Measurements from ENCODE around the gene MAPK1.
"Not testable (repeated sequence)": the region's sequence is repeated elsewhere in the genome, so short reads cannot be mapped to it uniquely, and the experiment has no call there.

The MAPK1 gene

DNA sequence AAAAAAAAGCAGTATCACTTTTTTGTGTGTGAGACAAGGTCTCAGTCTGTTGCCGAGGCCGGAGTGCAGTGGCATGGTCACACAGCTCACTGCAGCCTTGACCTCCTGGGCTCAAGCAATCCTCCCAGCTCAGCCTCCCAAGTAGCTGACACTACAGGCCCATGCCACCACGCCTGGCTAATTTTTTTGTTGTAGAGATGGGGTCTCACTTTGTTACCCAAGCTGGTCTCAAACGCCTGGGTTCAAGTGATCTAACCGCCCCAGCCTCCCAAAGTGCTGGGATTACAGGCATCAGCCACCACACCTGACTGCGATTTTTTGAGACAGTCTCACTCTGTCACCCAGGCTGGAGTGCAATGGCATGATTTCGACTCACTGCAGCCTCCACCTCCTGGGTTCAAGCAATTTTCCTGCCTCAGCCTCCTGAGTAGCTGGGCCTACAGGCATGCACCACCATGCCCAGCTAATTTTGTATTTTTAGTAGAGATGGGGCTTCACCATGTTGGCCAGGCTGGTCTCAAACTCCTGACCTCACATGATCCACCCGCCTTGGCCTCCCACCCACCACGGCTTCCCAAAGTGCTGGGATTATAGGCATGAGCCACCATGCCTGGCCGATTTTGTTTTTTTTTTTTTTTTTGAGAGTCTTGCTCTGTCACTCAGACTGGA lies 147.1 kb downstream of the MAPK1 start:
- DNase-seq: not testable (repeated sequence)

DNA sequence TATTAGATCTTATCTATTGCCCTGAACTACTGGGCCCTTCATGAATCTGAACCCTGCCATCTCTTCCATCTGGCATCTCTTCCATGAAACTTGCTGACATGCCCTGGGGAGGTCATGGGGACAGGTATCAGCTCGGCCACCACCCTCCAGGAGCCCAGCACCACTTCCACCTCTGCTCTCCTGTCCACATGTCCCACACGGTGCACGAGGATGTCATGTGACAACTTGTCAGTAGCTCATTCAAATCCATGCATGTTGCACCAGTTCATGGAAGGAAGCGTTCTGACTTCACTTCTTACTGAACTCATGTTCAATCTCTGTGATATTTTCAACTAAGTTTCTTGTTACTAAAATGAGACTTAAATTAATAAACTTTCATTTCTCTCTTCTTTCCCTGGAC lies 148.4 kb downstream of the MAPK1 start:
- no peak for DNase-seq

DNA sequence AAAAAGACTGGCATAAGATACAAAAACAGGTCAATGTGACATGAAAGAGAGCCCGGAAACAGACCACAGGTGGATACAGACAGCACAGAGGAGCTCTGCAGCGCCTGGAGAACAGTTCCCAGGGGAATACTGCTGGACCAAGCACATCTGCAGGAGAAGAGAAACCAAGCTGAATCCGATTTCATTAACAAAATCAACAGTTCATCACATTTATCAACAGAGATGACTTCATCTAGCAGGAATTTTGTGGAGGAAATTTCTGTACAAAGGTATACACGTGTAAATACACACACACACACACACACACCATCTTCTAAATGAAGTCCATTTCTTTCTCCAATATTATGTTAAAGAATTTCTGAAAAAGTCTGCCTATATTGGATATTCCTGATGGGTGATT lies 148.9 kb downstream of the MAPK1 start:
- DNase-seq: no peak

DNA sequence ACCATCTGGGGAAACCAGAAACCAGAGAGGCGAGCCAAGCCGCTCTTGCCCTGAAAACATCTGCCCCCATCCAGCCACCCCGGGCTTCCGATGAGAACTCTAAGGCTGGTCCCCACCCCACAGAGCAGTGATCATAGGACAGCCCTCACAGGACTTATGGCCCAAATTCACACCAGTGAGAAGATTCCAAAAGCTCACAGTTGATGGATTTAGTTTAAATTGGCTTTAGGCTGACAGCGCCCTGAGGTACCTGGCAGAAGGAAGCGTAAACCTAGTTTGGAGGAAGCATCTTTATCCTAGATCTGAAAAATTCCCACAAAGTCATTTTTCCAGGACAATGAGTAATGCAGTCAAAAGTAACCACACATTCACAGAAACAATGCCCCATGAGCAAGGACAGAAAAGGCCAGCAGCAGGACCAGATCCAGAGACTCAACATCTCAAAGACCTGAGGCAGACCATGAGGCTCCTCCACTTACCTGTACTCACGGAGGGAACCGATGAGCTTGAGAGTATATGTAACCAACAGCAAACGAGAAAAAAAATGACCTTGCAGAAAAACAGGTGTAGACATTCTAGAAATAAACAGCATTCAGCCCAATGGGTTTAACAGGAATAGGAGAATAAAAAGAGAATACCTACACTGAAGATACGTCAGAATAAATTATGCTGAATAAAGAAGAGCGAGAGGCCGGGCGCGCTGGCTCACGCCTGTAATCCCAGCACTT lies 150.9 kb downstream of the MAPK1 start:
- not testable (repeated sequence) for DNase-seq

DNA sequence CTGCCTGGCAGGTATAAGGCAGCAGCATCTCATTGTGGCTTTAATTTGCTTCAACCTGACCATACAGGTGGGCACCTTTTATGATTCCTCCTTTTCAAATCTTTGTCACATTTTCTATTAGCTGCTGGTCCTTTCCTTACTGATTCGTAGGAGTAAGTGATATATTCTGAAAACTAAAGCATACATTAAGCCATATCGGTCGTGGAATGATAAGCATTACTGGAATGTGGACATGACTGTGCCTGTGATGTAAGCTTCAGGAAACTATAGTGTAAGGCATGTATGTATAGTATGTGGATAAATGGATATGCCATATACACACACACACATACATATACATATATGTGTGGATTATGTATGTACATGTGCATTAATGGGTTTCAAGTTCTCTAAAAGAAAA lies 152.7 kb downstream of the MAPK1 start:
- DNase-seq: no peak

DNA sequence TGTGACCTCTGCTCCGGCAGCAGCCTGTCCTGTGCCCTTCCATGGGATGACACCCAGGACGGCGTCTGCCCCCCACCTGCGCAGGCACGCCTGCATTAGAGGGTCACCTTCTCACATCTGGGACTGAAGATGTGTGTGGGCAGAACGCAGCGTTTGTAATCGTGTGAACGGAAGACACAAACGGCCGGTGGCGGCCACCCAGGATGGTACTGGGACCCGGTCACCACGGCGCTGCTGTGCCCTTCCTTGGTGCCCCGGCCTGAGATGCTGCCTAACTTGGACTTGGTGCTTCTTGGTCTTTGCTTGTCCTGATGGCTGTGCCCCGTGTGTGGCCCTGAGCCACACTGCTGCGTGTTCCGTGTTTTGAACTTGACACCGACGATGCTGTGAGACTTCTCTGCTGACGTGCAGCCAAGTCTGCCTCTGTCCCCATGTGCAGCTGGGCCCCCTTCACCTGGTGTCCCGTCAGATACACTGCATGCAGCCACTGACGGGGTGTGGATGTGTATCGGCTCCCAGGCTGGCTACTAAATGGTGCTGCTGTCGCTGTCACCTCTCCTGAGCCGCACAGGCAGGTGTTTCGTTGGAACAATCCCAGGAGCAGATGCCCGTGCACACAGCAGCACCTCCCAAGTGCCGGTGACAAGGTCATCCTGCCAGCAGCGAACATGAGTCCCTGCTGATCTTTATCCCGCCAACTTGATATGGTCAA lies 153.2 kb downstream of the MAPK1 start:
- no peak for DNase-seq

DNA sequence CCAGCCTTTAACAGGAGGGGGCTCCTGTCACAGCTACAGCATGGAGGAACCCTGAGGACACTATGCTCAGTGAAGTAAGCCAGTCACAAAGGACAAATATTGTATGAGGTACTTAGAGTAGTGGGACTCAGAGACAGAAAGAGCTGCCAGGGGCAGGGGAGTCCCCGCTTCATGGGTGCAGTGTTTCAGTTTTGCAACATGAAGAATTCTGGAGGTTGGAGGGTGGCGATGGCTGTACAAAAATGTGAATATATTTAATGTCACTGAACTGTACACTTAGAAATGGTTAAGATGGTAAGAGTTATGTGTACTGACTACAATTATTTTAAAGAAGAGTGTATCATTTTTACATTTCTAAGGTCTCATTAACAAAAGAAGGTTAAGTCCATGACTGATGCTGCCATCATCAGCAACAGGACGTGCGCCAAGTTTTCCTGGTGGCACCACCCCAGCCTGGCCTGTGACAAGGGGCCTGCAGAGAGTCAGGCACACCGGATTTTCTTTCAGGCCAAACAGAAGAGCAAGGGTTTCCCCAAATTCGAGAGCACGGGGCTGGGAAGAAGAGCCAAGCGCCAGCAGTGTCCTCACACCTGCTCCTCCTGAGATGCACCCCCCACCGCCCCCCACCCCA lies 153.9 kb downstream of the MAPK1 start:
- no peak for DNase-seq

DNA sequence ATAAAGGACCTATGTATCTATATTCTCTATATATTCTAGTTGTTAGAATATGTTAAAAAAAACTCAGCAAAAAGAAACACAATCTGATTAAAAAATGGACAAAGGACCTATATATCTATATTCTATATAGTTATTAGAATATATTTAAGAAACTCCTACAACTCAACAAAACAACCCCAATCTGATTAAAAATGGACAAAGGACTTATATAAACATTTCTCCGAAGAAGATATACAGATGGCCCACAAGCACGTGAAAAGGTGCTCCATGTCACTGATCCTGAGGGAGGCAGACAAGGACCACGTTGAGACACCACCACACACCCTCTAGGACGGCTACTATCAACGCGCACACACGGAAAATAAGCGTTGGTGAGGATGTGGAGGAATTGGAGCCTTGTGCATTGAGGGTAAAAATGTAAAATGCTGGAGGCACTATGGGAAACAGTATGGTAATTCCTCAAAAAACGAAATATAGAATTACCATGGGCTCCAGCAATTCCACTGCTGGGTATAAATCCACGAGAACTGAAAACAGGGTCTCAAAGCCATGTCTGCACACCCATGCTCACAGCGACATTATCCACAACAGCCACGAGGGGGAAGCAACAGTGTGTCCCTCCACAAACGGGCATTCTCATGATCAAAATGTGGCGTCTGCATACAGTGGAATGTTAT lies 154.6 kb downstream of the MAPK1 start:
- DNase-seq: peak; percentile 73

DNA sequence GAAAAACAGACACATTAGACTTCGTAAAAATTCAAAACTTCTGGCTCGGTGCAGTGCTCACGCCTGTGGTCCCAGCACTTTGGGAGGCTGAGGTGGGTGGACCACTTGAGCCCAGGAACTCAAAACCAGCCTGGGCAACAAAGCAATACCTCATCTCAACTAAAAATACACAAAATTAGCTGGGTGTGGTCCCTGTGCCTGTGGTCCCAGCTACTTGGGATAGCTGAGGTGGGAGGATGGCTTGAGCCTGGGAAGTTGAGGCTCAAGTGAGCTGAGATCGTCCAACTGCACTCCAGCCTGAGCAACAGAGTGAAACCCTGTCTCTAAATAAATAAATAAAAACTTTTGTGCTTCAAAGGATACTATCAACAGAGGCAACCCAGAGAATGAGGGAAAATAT lies 155.6 kb downstream of the MAPK1 start:
- no peak for DNase-seq

DNA sequence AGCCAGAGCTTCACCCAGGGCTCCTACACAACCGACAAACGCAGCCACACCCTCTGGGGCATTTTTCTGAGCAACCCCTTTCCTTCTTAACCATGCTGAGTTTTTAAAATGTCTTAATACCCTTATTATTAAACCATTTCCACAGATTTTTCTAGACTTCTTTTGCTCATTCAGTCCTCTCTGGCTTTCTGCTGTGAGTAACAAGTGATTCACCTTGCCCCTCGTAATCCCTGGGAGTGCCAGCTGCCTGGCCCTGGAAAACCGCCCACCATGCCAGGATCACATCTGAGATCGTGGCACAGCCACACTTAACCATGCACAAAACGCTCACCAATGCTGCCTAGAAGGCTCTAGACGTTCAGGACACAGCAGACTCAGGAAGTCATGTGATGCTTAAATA lies 157.3 kb downstream of the MAPK1 start:
- DNase-seq: no peak

DNA sequence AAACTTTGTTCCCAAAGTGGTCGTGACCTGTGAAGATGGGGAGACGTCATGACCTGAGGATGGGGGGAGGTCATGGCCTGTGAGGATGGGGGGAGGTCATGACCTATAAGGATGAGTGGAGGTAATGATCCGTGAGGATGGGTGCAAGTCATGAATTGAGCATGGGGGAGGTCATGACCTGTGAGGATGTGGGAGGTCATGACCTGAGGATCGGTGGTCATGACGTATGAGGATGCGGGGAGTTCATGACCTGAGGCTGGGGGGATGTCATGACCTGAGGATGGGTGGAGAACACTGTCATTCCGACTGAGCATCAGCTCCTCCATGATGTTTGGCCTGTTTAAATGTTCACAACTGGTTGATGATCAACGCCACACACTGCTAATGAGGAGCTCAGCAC lies 157.8 kb downstream of the MAPK1 start:
- DNase-seq: no peak

DNA sequence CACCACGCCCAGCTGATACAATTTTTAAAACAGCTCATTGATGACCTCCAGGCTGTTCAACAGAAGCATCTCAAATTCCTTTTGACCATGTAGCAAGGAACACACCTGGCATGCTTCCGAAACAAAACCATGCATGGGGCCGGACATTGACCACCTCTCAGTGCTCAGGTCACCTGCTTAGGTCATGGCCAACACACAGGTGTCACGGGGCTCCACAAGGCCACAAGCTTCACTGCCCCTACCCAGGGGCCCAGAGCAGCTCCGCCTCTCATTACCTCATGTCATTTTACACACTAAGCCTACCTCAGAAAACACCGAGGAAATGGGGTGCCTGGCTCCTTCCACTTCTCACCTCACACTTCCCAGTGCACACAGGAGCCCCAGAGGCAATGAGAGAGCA lies 158.5 kb downstream of the MAPK1 start:
- no peak for DNase-seq

DNA sequence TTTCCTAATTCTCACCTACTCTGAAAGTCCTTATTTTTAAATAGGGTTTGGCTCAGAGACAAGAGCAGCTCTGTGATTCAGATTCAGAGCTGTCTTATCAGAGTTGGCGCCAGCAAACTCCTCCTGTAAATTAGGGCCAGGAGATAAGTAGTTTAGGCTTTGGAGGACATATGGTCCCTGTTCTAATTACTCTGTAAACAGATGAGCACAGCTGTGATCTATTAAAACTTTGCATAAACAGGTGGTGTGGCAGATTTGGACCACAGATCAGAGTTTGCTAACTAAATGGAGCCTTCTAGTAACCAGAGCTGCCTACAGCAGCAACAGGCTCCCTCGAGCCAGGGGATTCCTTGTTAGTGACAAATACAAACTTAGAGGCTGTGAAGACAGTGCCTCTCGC lies 159.8 kb downstream of the MAPK1 start:
- DNase-seq: no peak

All from activated T-cell treated with anti-CD3 and anti-CD28 coated beads, Interleukin-2, amount 50 U/mL, for 48 hours (primary cell).